HG02759 (cell line): ENCODE results near the gene RCAN1.

Source experiments
- ATAC-seq: cut with Tn5 transposase; IDR thresholded peaks from one replicate; pipeline ENCODE4 v1.9.1; 2021; ENCODE audit warnings: mild to moderate bottlenecking, moderate library complexity; ENCODE audit not compliant: unreplicated experiment

Gene RCAN1

GRCh38 chr21:34602061-34602460 lies 12.9 kb downstream of the RCAN1 start:
- ATAC-seq: no peak

DNA sequence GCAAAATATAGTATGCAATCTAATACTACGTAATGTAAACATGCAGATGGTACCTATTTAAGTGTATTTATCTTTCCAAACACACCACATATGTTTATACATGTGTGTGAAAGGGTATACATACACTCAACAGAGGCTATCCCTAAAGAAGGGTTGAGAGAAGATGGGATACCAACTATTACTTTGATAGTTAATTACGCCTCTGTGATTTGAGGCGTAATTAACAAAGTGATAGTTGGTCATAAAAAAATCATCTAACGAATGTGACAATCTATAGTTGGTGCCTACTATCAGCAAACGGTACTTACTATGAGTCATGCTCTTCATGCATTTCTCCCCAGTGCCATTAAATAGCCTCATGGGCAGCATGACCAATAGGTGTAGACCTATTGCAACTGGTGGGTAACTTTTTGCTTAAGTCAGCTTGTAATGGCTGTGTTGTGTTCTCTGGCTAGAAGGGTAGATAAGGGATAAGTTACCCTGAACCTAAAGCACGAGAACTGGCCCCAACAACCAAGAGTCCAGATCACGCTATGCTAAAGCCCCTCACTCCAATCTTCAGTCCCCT lies 15.3 kb downstream of the RCAN1 start:
- ATAC-seq: no peak

DNA sequence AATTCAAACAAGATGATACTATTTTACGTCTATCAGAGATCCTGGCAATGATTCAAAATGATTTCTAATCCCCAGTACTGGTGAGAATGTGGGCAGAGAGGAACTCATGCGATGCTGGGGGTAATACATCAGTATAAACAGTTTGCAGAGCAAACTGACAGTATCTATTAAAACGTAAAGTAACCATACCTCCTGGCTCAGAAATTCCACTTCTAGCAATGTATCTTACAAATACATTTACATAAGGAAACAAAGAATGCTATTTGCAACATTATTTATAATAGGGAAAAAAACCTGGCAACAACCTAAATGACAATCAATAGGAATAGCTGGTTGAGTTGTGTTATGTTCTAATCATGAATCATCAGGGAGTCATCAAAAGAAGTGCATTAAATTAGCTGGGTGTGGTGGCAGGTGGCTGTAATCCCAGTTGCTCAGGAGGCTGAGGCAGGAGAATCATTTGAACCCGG lies 15.9 kb downstream of the RCAN1 start:
- no peak for ATAC-seq

- no peak for ATAC-seq
Observed at GRCh38 chr21:34597406-34597805, 17.5 kb downstream of the RCAN1 start.

DNA sequence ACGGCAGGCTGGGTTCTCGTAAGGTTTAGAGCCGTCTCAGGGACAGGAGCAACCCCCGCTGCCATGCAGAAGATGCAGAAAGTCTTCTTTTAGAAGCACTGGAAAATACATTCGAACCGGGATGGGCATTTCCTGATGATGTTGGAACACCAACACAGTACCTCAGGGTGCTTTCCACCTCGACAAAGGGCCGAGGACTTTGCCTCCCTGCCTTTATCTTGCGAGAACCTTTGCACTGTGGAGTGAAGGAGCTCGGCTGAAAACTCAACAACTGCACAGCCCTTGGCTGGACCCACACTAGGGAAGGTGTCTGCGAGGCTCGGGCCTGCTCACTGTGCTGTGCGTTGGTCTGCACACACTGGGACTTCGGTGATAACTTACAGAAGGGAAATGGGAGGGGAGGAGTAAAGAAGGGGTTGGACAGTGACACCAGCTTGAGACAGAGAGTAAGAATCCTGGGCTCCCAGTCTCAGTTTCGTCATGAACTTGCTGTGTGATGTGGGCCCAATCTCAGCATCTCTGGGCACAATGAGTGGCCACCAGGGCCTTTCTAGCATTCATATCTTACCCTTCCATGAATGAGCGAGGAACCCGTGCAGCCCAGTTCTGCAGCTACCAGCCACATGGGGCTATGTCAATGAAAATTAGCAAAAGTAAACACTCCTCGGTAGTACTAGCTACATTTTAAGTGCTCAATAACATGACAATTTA lies 18.2 kb downstream of the RCAN1 start:
- no peak for ATAC-seq

DNA sequence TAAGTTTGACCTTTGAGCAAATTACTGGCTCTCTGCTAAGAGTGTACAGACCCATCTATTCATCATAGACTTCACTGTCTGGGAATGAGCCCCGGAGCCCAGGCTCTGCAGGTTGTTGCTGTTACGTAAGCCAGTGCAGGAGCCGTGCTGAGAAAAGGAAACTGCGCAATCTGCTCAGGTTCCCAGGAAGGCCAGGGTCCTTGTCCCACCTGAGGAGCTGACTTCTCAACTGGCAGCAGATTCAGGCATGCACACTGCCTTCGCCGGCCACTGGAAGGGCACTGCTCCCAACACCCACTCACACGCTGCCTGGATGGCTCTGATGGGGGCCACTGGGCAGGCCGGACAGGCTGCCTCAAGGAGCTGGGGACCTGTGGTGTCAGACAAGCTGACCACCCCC lies 19.5 kb downstream of the RCAN1 start:
- no peak for ATAC-seq

DNA sequence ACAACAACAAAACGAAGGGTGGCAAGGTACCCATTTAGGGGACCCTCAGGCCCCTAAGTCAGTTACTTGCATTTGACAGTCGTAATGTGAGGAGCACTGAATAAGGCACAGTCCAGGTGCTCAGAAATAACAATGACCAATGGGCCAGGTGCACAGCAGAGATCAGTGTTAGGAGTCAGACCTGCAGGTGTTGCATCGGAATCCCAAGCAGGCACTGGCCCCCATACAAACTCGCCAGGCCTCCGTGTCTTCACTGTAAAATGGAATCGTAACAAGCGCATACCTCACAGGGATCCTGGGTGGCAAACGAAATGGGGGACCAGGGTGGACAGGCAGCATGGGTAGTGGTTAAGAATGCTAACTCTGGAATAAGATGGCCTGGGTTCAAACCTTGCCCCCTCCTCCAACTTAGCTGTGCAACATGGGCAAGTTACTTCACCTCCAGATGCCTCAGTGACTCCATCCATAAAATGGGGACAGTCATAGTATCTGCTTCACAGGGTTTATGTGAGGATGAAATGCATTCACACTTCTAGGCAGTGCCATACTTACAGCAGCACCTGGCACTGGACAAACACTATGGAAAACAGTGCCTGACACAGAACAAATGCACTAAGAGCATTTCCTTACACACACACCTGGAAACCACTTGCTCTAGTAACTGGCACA lies 20.2 kb downstream of the RCAN1 start:
- ATAC-seq: no peak

GRCh38 chr21:34593954-34594531 lies 20.9 kb downstream of the RCAN1 start:
- no peak for ATAC-seq

GRCh38 chr21:34593423-34593822 lies 21.5 kb downstream of the RCAN1 start:
- no peak for ATAC-seq

DNA sequence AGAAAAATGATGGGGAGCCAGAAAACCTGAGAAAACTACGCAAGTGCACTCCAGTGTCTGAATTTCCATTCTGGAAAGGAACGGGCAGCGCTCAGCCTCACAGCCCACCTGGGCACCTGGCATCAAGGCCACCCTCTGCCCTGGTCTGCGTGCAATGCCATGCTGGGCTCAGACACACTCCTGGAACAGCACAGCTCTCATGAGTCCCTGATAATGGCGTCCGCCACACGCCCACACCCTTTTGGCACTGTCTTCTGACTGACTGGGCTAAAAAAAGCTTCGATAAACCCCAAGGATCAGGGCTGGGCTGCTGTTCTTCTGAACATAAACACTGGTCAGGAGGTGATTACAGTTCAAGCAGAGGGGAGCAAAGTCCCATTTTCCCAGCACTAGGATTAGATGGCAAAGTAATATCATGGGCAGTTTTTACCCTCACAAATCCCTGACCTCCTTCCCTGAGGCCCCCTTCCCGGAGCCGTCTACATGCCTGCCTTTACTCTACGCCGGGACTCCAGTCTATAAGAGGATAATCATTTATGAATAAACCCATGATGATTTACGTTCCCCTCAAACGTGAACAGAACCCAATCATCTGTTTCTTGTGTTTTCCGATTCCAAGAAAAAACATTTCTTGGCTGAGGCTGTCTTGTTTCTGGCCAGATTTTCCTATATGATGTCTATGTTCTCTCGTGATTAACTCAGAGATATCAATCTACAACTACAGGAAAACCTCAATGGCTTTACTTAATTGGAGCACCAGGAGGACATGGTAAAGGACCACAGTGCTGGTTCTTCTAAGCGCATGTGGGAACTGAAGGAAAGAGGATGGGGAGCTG lies 22.6 kb downstream of the RCAN1 start:
- no peak for ATAC-seq

DNA sequence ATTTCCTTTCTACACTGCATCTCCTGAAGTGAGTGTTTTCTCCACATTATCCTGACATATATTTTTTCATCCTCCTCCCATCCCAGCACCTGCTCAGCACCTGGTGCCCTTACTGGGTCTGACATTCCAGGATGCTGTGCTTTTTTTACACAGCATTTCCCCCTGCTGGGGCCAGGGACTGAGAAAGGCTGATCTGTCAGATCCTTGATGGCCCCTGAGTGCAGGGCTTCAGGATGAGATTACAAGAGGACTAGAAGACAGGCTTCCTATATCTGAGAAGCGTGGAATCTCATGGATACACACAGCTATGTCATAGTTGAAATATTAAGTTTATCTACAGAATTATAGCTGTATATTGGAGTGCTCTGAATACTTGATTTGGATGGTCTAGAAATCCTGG lies 24.4 kb downstream of the RCAN1 start:
- ATAC-seq: no peak

- ATAC-seq: no peak
Observed at GRCh38 chr21:34589511-34590282, 25.2 kb downstream of the RCAN1 start.

DNA sequence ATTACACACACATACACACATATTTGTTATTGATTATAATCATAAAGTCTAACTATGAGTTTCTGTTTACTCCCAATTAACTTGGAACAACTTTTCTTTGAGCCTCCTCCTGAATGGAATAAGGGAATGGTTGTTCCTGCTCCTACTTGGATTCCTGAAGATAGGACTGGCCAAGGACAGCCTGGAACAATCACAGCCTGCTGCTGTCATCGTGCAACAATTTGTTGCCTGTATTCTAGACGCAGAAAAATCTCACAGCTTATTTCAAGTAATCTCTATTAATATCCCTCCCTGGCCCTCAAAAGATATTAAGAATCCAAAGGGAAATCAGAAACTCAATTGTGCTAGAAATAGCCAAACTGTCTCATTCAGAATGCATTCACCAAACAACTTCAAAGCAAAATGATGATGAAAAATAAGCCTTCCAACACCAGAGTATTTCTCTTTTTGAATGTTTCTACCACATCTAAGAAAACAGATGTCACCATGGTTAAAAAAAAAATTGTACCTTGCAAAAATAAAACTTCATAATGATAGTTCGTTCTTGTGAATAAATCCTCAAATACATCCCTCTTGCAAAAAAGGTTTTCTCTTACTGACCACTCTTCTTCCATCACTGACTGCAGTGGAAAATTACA lies 30.9 kb downstream of the RCAN1 start:
- ATAC-seq: no peak

DNA sequence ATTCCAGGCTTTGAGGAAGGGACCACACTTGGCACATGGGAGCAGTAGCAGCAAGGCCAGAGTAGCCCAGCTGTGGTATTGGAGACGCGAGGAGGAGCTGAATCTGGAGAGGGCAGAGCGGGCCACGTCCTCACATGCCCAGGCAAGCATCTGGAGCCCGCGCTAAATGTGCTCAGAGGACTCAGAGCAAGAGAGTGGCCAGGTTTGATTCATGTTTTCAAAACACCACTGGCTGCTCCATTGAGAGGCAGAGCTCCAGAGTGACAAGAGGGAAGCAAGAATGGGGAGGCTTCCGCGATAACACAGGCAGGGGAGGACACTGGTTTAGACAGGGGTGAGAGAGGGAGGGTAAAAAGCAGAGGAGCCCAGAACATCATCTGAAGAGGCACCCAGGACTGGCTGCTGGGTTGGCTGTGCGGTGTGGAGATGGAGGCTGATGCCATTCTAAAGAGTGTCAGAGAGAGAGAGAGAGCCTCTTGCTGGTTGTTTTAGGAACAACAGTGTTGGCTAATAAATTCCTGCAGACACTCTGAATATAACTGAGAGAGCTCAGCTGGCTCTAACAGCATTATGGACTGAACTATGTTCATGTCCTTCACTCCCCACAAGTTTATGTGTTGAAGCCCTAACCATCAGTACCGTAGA lies 32.3 kb downstream of the RCAN1 start:
- no peak for ATAC-seq

DNA sequence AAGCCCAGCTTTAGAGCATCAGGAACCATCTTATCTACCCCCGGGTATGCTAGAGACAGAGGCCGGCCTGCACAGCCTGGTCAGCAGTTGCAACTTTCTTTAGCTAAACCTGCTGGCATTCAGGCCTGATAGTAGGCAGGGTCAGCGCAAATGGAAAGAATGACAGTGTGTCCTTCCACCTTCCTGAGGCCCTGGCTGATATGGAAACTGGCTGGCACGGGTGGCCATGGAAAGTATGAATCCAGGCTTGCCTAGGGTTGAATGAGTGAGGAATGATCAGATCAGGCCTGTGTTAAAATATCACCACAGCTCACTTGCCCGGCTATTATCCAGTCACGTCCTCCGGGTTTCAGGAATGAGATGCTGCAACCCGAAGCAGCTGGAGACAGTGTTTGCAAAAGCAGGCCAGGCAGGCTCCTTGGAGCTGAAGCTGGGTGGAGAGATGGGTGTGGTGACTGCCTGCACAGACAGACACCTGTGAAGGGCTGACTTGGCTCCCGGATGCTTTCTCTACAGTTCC lies 34.7 kb downstream of the RCAN1 start:
- ATAC-seq: no peak

- no peak for ATAC-seq
Observed at GRCh38 chr21:34579411-34579810, 35.5 kb downstream of the RCAN1 start.

DNA sequence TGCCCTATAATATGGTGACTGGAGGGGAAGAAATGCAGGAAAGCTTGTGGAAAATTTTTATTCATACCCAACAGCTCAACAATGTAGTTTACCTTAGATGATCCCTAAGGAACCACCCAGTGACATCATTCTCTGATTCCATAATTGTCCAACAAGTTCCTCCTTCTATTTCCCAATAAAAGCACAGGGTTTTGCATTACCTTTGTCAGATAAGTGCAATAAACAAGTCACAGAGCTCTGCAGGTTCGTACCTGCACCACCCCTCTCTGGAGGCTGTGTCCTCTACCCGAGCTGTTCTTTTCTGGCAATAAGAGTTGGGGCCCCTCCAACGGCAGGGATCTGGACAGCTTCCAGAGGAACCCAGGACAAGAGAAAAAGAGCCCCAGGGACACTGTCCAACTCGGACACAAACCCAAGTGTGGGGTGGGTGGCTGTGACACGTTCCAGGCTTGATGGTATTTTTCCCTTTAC lies 38.8 kb downstream of the RCAN1 start:
- ATAC-seq: no peak

- ATAC-seq: no peak
Observed at GRCh38 chr21:34574601-34575529, 40.0 kb downstream of the RCAN1 start.
